ENCODE results near the gene TAF5L. TPM values are rescaled to one million over a fixed set of nuclear protein-coding genes. Genes with fewer than 3 reads are reported as not detected.

Gene TAF5L
- polyA plus RNA-seq, 2 donors = 4.8 to 9.4 TPM

GRCh38 chr1:229619002-229619401 lies 6.9 kb downstream of the TAF5L start:
- Histone ChIP-seq H3K4me1 (ENCODE audit: control insufficient read depth in 2 of 2, insufficient read depth in 2 of 2, low read length in 1 of 2) (no peaks in the 10 kb centered on the region), H3K9me3 (ENCODE audit: control insufficient read depth in 2 of 2, insufficient read depth in 1 of 2, low read depth in 1 of 2, low read length in 1 of 2) (no peaks in the 10 kb centered on the region), H3K27me3 (ENCODE audit: control insufficient read depth in 1 of 2, insufficient read depth in 2 of 2, low read length in 2 of 2) (no peaks in the 10 kb centered on the region), H3K27ac (ENCODE audit: low read depth in 2 of 2, low read length in 1 of 2) (no peak overlapping the region), H3K4me3 (ENCODE audit: low read depth in 1 of 2, low read length in 2 of 2) (no peak overlapping the region), H3K36me3 (ENCODE audit: control insufficient read depth in 2 of 2, insufficient read depth in 2 of 2, low read length in 1 of 2) (peaks cover 0 to 4% of the 10 kb centered on the region in 2 donors)

DNA sequence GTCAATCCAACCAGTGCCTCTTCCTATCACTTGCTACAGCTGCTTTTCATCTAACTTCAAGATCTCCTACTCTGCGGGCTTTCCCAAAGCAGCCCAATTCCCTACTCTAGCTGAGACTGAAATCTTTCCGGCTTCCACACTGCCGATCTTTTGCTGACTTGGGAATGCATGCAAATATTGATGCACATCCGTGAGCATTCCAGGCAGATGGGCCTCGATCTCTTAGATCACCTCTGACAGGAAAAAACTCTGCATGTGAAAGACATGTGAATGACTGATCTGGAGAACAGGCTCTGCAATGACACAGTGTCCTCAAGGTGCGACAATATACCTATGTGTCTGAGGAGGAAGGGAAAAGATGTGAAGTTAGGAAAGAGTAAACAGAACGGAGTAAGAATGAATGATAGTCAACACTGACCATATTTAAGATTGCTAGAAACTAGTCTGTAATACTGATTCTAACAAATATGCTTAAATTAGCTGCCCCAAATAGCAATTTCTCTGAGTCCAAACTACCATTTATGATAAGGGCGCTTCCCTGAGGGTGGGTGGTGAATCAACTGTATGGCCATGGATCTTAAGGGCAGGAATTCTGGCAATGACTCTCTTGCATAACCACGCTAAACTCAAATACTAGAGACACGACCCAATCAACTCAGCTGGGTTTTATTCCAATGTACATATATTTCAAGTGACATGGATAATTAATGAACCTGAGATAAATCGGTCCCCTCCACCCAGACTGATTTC lies 8.4 kb downstream of the TAF5L start:
- peaks cover 0 to 8% of the 10 kb centered on the region in 2 donors for H3K36me3 ChIP-seq (ENCODE audit: control insufficient read depth in 2 of 2, insufficient read depth in 2 of 2, low read length in 1 of 2)
- WGBS, 2 donors = 85 to 87% methylated on average over 11 of the region's 11 CpGs

DNA sequence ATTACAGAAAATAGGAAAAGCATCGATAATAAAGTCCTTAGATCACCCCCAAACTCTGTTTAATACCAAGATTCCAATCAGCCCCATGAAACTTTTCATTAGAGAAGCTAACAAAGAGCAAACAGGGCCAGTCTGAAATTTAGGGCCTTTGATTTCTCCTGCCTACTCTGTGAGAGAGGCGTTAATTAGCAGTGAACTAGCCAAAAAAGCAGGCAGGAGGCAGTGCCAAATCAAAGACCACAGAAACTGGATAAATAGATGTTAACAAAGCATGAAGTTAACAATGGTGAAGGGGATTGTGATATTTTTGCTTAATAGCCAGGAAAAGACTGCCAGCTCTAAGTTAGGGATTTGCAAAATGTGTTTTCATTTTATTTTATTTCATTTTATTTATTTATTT lies 11.2 kb downstream of the TAF5L start:
- no peaks in the 10 kb centered on the region for H3K27me3 ChIP-seq (ENCODE audit: control insufficient read depth in 1 of 2, insufficient read depth in 2 of 2, low read length in 2 of 2)
- 91 to 93% methylated on average over 2 of the region's 2 CpGs for WGBS, 2 donors

More for the DNA sequence above, 8.4 kb downstream of the TAF5L start:
- H3K4me3 ChIP-seq (ENCODE audit: low read depth in 1 of 2, low read length in 2 of 2) = no peak overlapping the region
- H3K4me1 ChIP-seq (ENCODE audit: control insufficient read depth in 2 of 2, insufficient read depth in 2 of 2, low read length in 1 of 2) = no peaks in the 10 kb centered on the region
- no peaks in the 10 kb centered on the region for H3K9me3 ChIP-seq (ENCODE audit: control insufficient read depth in 2 of 2, insufficient read depth in 1 of 2, low read depth in 1 of 2, low read length in 1 of 2)
- no peaks in the 10 kb centered on the region for H3K27me3 ChIP-seq (ENCODE audit: control insufficient read depth in 1 of 2, insufficient read depth in 2 of 2, low read length in 2 of 2)
- H3K27ac ChIP-seq (ENCODE audit: low read depth in 2 of 2, low read length in 1 of 2) = no peak overlapping the region

GRCh38 chr1:229613938-229614337 lies 12.0 kb downstream of the TAF5L start:
- Histone ChIP-seq H3K4me3 (ENCODE audit: low read depth in 1 of 2, low read length in 2 of 2) (no peak overlapping the region), H3K27ac (ENCODE audit: low read depth in 2 of 2, low read length in 1 of 2) (no peak overlapping the region), H3K27me3 (ENCODE audit: control insufficient read depth in 1 of 2, insufficient read depth in 2 of 2, low read length in 2 of 2) (no peaks in the 10 kb centered on the region), H3K9me3 (ENCODE audit: control insufficient read depth in 2 of 2, insufficient read depth in 1 of 2, low read depth in 1 of 2, low read length in 1 of 2) (no peaks in the 10 kb centered on the region), H3K4me1 (ENCODE audit: control insufficient read depth in 2 of 2, insufficient read depth in 2 of 2, low read length in 1 of 2) (no peaks in the 10 kb centered on the region), H3K36me3 (ENCODE audit: control insufficient read depth in 2 of 2, insufficient read depth in 2 of 2, low read length in 1 of 2) (peaks cover 10 to 22% of the 10 kb centered on the region in 2 donors)
- 79 to 87% methylated on average over 5 of the region's 5 CpGs for WGBS, 2 donors

More for the DNA sequence above, 11.2 kb downstream of the TAF5L start:
- H3K27ac ChIP-seq (ENCODE audit: low read depth in 2 of 2, low read length in 1 of 2) = no peak overlapping the region
- no peaks in the 10 kb centered on the region for H3K4me1 ChIP-seq (ENCODE audit: control insufficient read depth in 2 of 2, insufficient read depth in 2 of 2, low read length in 1 of 2)
- H3K4me3 ChIP-seq (ENCODE audit: low read depth in 1 of 2, low read length in 2 of 2) = no peak overlapping the region
- peaks cover 9 to 22% of the 10 kb centered on the region in 2 donors for H3K36me3 ChIP-seq (ENCODE audit: control insufficient read depth in 2 of 2, insufficient read depth in 2 of 2, low read length in 1 of 2)
- no peaks in the 10 kb centered on the region for H3K9me3 ChIP-seq (ENCODE audit: control insufficient read depth in 2 of 2, insufficient read depth in 1 of 2, low read depth in 1 of 2, low read length in 1 of 2)

DNA sequence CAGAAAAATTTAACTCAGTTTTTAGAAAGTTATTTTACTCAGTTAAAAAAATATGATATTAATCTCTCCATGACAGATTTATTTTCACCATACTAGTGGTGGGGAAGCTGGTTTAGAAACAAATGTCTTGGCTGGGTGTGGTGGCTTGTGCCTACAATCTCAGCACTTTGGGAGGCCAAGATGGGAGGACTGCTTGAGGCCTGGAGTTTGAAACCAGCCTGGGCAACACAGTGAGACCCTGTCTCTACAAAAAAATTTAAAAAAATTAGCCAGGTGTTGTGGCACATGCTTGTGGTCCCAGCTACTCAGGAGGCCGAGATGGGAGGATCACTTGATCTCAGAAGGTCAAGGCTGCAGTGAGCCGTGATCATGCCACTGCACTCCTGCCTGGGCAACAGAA lies 17.3 kb downstream of the TAF5L start:
- no peaks in the 10 kb centered on the region for H3K27me3 ChIP-seq (ENCODE audit: control insufficient read depth in 1 of 2, insufficient read depth in 2 of 2, low read length in 2 of 2)
- H3K4me1 ChIP-seq (ENCODE audit: control insufficient read depth in 2 of 2, insufficient read depth in 2 of 2, low read length in 1 of 2) = no peaks in the 10 kb centered on the region
- H3K9me3 ChIP-seq (ENCODE audit: control insufficient read depth in 2 of 2, insufficient read depth in 1 of 2, low read depth in 1 of 2, low read length in 1 of 2) = no peaks in the 10 kb centered on the region
- H3K36me3 ChIP-seq (ENCODE audit: control insufficient read depth in 2 of 2, insufficient read depth in 2 of 2, low read length in 1 of 2) = peaks cover 10 to 20% of the 10 kb centered on the region in 2 donors
- H3K4me3 ChIP-seq (ENCODE audit: low read depth in 1 of 2, low read length in 2 of 2) = no peak overlapping the region
- no peak overlapping the region for H3K27ac ChIP-seq (ENCODE audit: low read depth in 2 of 2, low read length in 1 of 2)
- WGBS, 2 donors = 98% methylated on average over 2 of the region's 2 CpGs

- peaks cover 16 to 19% of the 10 kb centered on the region in 2 donors for H3K36me3 ChIP-seq (ENCODE audit: control insufficient read depth in 2 of 2, insufficient read depth in 2 of 2, low read length in 1 of 2)
- no peaks in the 10 kb centered on the region for H3K27me3 ChIP-seq (ENCODE audit: control insufficient read depth in 1 of 2, insufficient read depth in 2 of 2, low read length in 2 of 2)
- WGBS, 2 donors = 86 to 89% methylated on average over 2 of the region's 2 CpGs
- H3K4me3 ChIP-seq (ENCODE audit: low read depth in 1 of 2, low read length in 2 of 2) = no peak overlapping the region
- no peak overlapping the region for H3K27ac ChIP-seq (ENCODE audit: low read depth in 2 of 2, low read length in 1 of 2)
- H3K9me3 ChIP-seq (ENCODE audit: control insufficient read depth in 2 of 2, insufficient read depth in 1 of 2, low read depth in 1 of 2, low read length in 1 of 2) = no peaks in the 10 kb centered on the region
- H3K4me1 ChIP-seq (ENCODE audit: control insufficient read depth in 2 of 2, insufficient read depth in 2 of 2, low read length in 1 of 2) = no peaks in the 10 kb centered on the region
These were observed 18.6 kb downstream of the TAF5L start for GRCh38 chr1:229607370-229607769.

GRCh38 chr1:229603371-229604005 lies 22.4 kb downstream of the TAF5L start:
- Histone ChIP-seq H3K9me3 (ENCODE audit: control insufficient read depth in 2 of 2, insufficient read depth in 1 of 2, low read depth in 1 of 2, low read length in 1 of 2) (no peaks in the 10 kb centered on the region), H3K4me1 (ENCODE audit: control insufficient read depth in 2 of 2, insufficient read depth in 2 of 2, low read length in 1 of 2) (no peaks in the 10 kb centered on the region), H3K4me3 (ENCODE audit: low read depth in 1 of 2, low read length in 2 of 2) (no peak overlapping the region), H3K27ac (ENCODE audit: low read depth in 2 of 2, low read length in 1 of 2) (no peak overlapping the region), H3K36me3 (ENCODE audit: control insufficient read depth in 2 of 2, insufficient read depth in 2 of 2, low read length in 1 of 2) (peaks cover 9 to 12% of the 10 kb centered on the region in 2 donors), H3K27me3 (ENCODE audit: control insufficient read depth in 1 of 2, insufficient read depth in 2 of 2, low read length in 2 of 2) (no peaks in the 10 kb centered on the region)
- WGBS, 2 donors = 88 to 89% methylated on average over 7 of the region's 7 CpGs

GRCh38 chr1:229600229-229600628 lies 25.7 kb downstream of the TAF5L start:
- no peaks in the 10 kb centered on the region for H3K9me3 ChIP-seq (ENCODE audit: control insufficient read depth in 2 of 2, insufficient read depth in 1 of 2, low read depth in 1 of 2, low read length in 1 of 2)
- WGBS, 2 donors = 88 to 92% methylated on average over 5 of the region's 5 CpGs
- H3K36me3 ChIP-seq (ENCODE audit: control insufficient read depth in 2 of 2, insufficient read depth in 2 of 2, low read length in 1 of 2) = peaks cover 9 to 12% of the 10 kb centered on the region in 2 donors
- no peaks in the 10 kb centered on the region for H3K27me3 ChIP-seq (ENCODE audit: control insufficient read depth in 1 of 2, insufficient read depth in 2 of 2, low read length in 2 of 2)
- H3K4me1 ChIP-seq (ENCODE audit: control insufficient read depth in 2 of 2, insufficient read depth in 2 of 2, low read length in 1 of 2) = no peaks in the 10 kb centered on the region
- no peak overlapping the region for H3K27ac ChIP-seq (ENCODE audit: low read depth in 2 of 2, low read length in 1 of 2)
- no peak overlapping the region for H3K4me3 ChIP-seq (ENCODE audit: low read depth in 1 of 2, low read length in 2 of 2)

DNA sequence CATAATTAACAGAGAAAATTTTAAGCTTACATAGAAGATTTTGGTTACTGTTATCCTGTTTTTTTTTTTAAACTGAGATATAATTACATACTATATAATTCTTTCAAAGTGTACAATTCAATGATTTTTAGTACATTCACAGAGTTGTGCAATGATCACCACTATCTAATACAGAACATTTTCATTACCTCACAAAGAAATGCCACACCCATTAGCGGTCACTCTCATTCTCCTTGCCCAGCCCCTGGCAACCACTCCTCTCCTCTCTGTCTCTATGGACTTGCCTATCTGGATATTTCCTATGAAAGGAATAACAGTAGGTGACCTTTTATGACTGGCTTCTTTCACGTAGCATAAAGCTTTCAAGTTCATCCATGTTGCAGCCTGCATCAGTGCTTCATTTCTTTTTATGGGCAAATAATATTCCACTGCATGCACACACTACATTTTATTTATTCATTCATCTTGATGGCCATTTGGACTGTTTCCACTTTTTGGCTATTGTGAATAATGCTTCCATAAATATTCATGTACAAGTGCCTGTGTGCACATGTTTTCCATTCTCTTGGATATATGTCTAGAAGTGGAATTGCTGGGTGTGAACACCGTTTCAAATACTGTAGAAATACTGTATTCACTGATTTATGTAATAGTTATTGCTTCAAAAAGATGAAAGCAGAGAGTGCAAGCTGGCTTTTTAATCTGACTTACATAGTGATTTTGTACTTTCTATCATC lies 26.5 kb downstream of the TAF5L start:
- H3K27ac ChIP-seq (ENCODE audit: low read depth in 2 of 2, low read length in 1 of 2) = no peak overlapping the region
- H3K27me3 ChIP-seq (ENCODE audit: control insufficient read depth in 1 of 2, insufficient read depth in 2 of 2, low read length in 2 of 2) = no peaks in the 10 kb centered on the region

More for the DNA sequence above, 26.5 kb downstream of the TAF5L start:
- Histone ChIP-seq H3K4me3 (ENCODE audit: low read depth in 1 of 2, low read length in 2 of 2) (no peak overlapping the region), H3K36me3 (ENCODE audit: control insufficient read depth in 2 of 2, insufficient read depth in 2 of 2, low read length in 1 of 2) (peaks cover 13 to 18% of the 10 kb centered on the region in 2 donors), H3K4me1 (ENCODE audit: control insufficient read depth in 2 of 2, insufficient read depth in 2 of 2, low read length in 1 of 2) (no peaks in the 10 kb centered on the region), H3K9me3 (ENCODE audit: control insufficient read depth in 2 of 2, insufficient read depth in 1 of 2, low read depth in 1 of 2, low read length in 1 of 2) (peaks cover 0 to 2% of the 10 kb centered on the region in 2 donors)
- WGBS, 2 donors = 77 to 83% methylated on average over 3 of the region's 3 CpGs

Measured in esophagus (tissue), 2 donors.